ENCODE data around the gene SLC12A7. TPM values are rescaled to one million over a fixed set of nuclear protein-coding genes. Genes with fewer than 3 reads are reported as not detected.

Gene SLC12A7
- total and polyA plus RNA-seq, 2 of the 13 experiments (the other 11 are each of a cell fraction or from before 2014, with no cell fraction given) = 14.0 to 18.5 TPM

GRCh38 chr5:1027631-1028441 is 84.0 kb downstream of the SLC12A7 start:
- H4K20me1 ChIP-seq (ENCODE audit: insufficient read depth, low read length) = peaks cover 4% of the 10 kb centered on the region; the same call in 1 of the 2 replicates
- no peak overlapping the region for H3K4me2 ChIP-seq (ENCODE audit: low read depth, low read length)
- ChIA-PET POLR2A (no interaction called here), CTCF (ENCODE audit: low intra/inter-chr PET ratio, low total read pairs) (no interaction called here)
- BruUV-seq (replicated peaks) = no TSS peak
- H3K27ac ChIP-seq (ENCODE audit: extremely low read length, insufficient read depth, low read length) = no peak overlapping the region
- H3K9me3 ChIP-seq (ENCODE audit: low read length) = no peaks in the 10 kb centered on the region
- no peak overlapping the region for H3K9ac ChIP-seq (ENCODE audit: insufficient read depth, low read depth, low read length)
- TF ChIP-seq MTF1 (CRISPR knock-in tag; IDR thresholded peaks at IDR 0.05) (no peak), MTERF4 (CRISPR knock-in tag; IDR thresholded peaks at IDR 0.05) (no peak), TCF7 (IDR thresholded peaks at IDR 0.05; ENCODE audit: low read depth) (no peak)
- in situ Hi-C loops (cut with HindIII; ENCODE audit: extremely low pct_ligation_motif_present, low pct_unique_long_range_greater_than_20kb) = no loop called here
- intact Hi-C loops (cut with micrococcal nuclease; ENCODE audit: unreplicated experiment) = no loop called here
- 38% methylated on average over 16 of the region's 40 CpGs for WGBS (ENCODE audit: low lambda C conversion rate)
- no peaks in the 10 kb centered on the region for H3K79me2 ChIP-seq (ENCODE audit: insufficient read depth, low read length)
- H3K36me3 ChIP-seq (replicated peaks in 1 of 2; ENCODE audit: control insufficient read depth in 1 of 2, insufficient read depth in 2 of 2, low read length in 2 of 2) = no peaks in the 10 kb centered on the region
- no peak overlapping the region for H2AFZ ChIP-seq (ENCODE audit: low read length)
- no peak for FAIRE-seq
- no peak for ATAC-seq
- no peak for DNase-seq (ENCODE audit: low spot score)
- peaks cover 0 to 4% of the 10 kb centered on the region in 2 experiments; a peak in 1 of 5 replicates for H3K27me3 ChIP-seq (ENCODE audit: control insufficient read depth in 1 of 2, insufficient read depth in 2 of 2, low read length in 2 of 2)
- no peak overlapping the region for H3K4me3 ChIP-seq (replicated peaks in 1 of 3; ENCODE audit: insufficient read depth in 1 of 3, low read depth in 2 of 3, low read length in 3 of 3)
- no peaks in the 10 kb centered on the region for H3K4me1 ChIP-seq (ENCODE audit: insufficient read depth, low read length)

- peaks cover 4% of the 10 kb centered on the region; the same call in 1 of the 2 replicates for H4K20me1 ChIP-seq (ENCODE audit: insufficient read depth, low read length)
- intact Hi-C loops (cut with micrococcal nuclease; ENCODE audit: unreplicated experiment) (no loop called here), in situ Hi-C loops (cut with HindIII; ENCODE audit: extremely low pct_ligation_motif_present, low pct_unique_long_range_greater_than_20kb) (no loop called here)
- TF ChIP-seq PATZ1 (CRISPR knock-in tag; IDR thresholded peaks at IDR 0.05) (no peak), ATF5 (CRISPR knock-in tag; IDR thresholded peaks at IDR 0.05; ENCODE audit: low read depth) (no peak), SNRNP70 (IDR thresholded peaks at IDR 0.05; ENCODE audit: low read depth, low read length) (no peak), HOXA3 (CRISPR knock-in tag; IDR thresholded peaks at IDR 0.05) (no peak), ELF1 (CRISPR knock-in tag; IDR thresholded peaks at IDR 0.05) (no peak), DNMT3B (CRISPR knock-in tag; conservative IDR thresholded peaks at IDR 0.05) (no peak), ZZZ3 (CRISPR knock-in tag; IDR thresholded peaks at IDR 0.05; ENCODE audit: borderline replicate concordance) (no peak), ZNF317 (CRISPR knock-in tag; IDR thresholded peaks at IDR 0.05) (no peak), TEAD2 (CRISPR knock-in tag; IDR thresholded peaks at IDR 0.05) (no peak)
- POLR2A ChIA-PET = no interaction called here
- no peak overlapping the region for H3K27ac ChIP-seq (ENCODE audit: extremely low read length, insufficient read depth, low read length)
- no peak overlapping the region for H2AFZ ChIP-seq (ENCODE audit: low read length)
- no peaks in the 10 kb centered on the region for H3K79me2 ChIP-seq (ENCODE audit: insufficient read depth, low read length)
- H3K4me1 ChIP-seq (ENCODE audit: insufficient read depth, low read length) = no peaks in the 10 kb centered on the region
- DNase-seq (ENCODE audit: low spot score) (no peak), FAIRE-seq (no peak), ATAC-seq (peak; percentile 22; the same call in 2 of the 3 replicates)
- H3K9ac ChIP-seq (ENCODE audit: insufficient read depth, low read depth, low read length) = no peak overlapping the region
- no peaks in the 10 kb centered on the region for H3K36me3 ChIP-seq (replicated peaks in 1 of 2; ENCODE audit: control insufficient read depth in 1 of 2, insufficient read depth in 2 of 2, low read length in 2 of 2)
- H3K4me3 ChIP-seq (replicated peaks in 1 of 3; ENCODE audit: insufficient read depth in 1 of 3, low read depth in 2 of 3, low read length in 3 of 3) = no peak overlapping the region
- no peak overlapping the region for H3K4me2 ChIP-seq (ENCODE audit: low read depth, low read length)
- 0 out of 5 replicates have a peak, but pooled peaks cover 0 to 4% of the 10 kb centered on the region in 2 experiments for H3K27me3 ChIP-seq (ENCODE audit: control insufficient read depth in 1 of 2, insufficient read depth in 2 of 2, low read length in 2 of 2)
- no peaks in the 10 kb centered on the region for H3K9me3 ChIP-seq (ENCODE audit: low read length)
- WGBS (ENCODE audit: low lambda C conversion rate) = 50% methylated on average over 25 of the region's 29 CpGs
- CTCF ChIA-PET (ENCODE audit: low intra/inter-chr PET ratio, low total read pairs) = no interaction called here
- BruUV-seq (replicated peaks) = no TSS peak
Observed at GRCh38 chr5:1026700-1027621, 84.9 kb downstream of the SLC12A7 start.
